CD4-positive, alpha-beta T cell treated with Interferon gamma for 1 hour (primary cell): ENCODE measurements around the gene PKNOX2.

Source experiments
- DNase-seq: peaks from one replicate; pipeline ENCODE4 v3.0.0-alpha.2; 2020

The PKNOX2 gene

GRCh38 chr11:125317416-125317815 is 152.9 kb downstream of the PKNOX2 start:
- no peak for DNase-seq

DNA sequence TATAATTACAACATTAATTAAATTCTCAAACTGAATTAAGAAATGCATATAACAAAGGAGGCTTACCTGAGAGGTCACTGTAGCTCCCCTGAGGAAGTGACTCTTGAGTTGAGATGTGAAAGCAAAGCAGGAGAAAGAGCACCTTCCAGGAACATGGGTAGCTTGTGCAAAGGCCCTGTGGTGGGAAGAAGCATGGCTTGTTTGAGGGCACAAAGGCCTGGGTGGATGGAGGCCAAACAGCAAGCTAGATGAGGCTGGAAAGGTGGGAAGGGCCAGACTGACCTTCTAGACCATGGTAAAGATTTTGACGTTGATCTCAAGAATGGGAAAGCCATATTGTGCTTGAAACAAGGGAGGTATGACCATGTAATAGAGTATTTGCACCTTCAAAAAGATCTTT is 155.1 kb downstream of the PKNOX2 start:
- no peak for DNase-seq

- no peak for DNase-seq
These were observed 156.0 kb downstream of the PKNOX2 start for GRCh38 chr11:125320347-125321076.

DNA sequence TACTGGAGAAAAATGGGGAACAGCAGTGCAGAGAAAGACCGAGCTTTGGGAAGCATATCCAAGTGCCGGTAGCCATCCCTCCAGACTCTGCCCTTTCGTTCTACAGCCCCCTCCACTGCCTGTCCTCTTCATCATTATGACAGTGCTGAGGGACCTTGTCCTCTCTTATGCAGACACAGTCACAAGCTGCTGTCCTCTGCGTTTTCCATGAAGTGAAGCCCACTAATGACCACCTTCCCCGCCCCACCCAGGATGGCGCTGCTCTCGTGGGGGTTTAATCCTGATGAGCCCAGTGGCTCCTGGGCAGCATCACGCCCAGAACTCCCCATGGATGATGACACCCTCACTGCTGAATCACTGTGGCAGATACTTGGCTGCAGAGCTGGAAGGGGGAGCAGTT is 157.7 kb downstream of the PKNOX2 start:
- DNase-seq: no peak

GRCh38 chr11:125325196-125325595 is 160.6 kb downstream of the PKNOX2 start:
- no peak for DNase-seq

- no peak for DNase-seq
These were observed 161.6 kb downstream of the PKNOX2 start for GRCh38 chr11:125326126-125326525.

DNA sequence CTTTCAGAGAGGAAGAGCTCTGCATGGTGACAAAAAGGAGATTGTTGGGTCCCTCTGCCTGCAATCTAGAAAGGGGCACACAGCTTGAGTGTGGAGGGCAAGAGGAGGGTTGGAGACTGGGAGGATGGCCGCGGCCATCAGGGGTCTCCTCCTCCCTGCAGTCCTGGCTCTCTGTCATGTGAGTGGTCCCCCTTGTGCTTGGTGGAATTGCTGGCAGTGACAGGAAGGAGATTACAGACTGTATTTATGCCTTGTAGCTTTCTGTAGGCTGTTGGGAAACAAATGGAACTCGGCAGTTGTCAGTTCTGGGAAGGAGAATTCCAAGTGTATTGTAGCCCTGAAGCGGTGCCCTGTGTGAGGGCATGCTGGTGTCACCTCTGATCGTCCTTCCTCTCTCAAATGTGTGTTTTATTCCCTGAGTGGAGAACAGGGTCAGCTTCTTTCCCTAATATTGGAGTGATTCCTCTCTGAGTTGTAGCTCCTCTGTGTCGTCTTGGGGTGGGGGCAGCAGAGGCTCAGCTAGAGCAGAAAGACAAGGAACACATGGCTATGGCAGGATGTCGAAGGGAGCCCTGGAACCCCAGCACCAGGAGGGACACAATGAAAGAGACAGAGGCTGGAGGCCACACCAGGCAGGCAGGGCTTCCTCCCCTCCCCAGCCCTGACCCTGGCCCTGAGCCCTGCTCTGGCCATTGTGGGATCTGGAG is 163.1 kb downstream of the PKNOX2 start:
- DNase-seq: no peak

DNA sequence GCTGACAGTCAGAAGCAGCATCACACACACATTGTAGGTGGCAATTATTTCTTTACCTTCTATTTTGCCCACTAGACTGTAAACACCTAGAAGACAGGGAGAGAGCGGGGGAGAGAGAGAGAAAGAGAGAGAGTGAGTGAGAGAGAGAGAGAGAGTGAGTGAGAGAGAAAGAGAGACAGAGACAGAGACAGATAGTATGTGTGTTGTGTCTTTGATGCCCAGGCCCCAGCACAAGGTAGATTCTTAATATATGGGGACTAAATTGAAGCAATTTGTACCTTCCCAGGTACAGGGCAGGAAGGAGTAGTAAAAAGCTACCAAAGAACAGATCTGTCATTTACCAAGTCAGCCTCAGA is 163.7 kb downstream of the PKNOX2 start:
- no peak for DNase-seq

- no peak for DNase-seq
These were observed 165.2 kb downstream of the PKNOX2 start for GRCh38 chr11:125329786-125330185.

DNA sequence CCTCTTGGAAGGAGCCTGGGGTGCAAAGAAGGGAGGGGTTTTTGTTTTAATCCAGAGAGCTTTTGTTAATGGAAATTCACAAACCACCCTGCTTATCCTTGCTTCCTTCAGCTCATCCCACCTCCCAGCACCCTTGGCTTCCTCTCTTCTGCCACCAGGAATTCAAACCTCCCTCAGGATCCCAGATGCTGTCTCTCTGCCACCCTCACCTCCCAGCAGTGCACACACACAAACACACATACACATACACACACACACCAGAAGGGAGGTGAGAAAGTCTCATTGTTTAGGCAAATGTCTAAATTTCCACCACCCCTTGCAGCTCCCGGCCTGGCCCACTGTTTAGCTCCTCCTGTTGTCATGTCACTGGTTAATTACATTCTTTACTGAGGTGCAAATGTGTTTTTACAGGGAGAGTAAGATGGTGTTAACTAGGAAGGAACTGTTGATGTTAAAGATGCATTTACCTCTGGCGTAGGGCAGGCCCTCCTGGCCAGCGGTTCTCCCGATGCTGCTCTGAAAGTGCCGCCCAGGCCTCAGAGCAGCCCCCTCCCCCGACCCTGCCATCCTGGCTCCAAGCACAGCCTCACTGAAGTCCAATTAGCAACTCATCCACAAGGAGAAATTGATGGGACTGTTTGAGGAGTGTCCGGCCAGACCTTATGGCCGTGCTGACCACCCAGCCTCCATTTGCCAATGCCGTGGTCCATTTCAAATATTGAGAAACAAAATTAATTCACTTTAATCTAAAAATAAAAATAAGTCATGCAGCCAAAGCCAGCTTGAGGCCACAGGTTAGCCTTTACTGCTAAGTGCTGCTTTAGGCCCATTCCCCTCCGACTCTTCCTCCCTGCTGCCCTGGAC is 166.1 kb downstream of the PKNOX2 start:
- no peak for DNase-seq

- no peak for DNase-seq
These were observed 166.9 kb downstream of the PKNOX2 start for GRCh38 chr11:125331357-125332035.

GRCh38 chr11:125332821-125333220 is 168.3 kb downstream of the PKNOX2 start:
- no peak for DNase-seq

DNA sequence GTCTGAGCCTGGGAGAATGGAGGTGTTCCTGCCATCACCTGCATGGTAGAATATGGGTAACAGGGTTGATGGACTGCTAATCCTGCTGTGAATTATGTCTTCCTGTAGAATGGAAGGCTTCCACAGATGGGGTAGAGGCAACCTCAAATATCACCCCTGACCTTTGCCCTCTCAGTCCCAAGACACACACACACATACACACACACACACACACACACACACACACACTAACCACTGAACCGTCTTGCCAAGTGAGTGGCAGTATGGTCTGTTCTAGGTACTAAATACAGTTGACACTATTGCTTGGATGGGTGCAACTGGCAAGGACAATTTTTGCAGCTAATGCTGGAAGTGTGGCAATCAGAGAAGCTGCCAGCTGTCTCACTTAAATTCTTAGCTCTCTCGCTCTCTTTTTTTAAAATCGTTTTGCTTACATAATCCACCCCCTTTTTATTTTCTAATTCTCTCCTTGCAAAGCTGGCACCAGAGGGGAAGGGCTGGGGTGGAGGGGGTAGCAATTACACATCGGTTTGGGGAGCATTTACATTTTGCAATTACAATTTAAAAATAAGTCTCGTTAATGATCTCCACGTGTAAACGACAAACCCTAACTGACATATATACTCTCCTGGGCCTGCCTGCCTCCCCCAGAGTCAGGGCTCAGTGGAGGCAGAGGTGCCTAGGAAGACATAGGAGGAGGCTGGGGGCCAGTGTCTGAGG is 169.0 kb downstream of the PKNOX2 start:
- DNase-seq: no peak

GRCh38 chr11:125335106-125335505 is 170.6 kb downstream of the PKNOX2 start:
- no peak for DNase-seq

DNA sequence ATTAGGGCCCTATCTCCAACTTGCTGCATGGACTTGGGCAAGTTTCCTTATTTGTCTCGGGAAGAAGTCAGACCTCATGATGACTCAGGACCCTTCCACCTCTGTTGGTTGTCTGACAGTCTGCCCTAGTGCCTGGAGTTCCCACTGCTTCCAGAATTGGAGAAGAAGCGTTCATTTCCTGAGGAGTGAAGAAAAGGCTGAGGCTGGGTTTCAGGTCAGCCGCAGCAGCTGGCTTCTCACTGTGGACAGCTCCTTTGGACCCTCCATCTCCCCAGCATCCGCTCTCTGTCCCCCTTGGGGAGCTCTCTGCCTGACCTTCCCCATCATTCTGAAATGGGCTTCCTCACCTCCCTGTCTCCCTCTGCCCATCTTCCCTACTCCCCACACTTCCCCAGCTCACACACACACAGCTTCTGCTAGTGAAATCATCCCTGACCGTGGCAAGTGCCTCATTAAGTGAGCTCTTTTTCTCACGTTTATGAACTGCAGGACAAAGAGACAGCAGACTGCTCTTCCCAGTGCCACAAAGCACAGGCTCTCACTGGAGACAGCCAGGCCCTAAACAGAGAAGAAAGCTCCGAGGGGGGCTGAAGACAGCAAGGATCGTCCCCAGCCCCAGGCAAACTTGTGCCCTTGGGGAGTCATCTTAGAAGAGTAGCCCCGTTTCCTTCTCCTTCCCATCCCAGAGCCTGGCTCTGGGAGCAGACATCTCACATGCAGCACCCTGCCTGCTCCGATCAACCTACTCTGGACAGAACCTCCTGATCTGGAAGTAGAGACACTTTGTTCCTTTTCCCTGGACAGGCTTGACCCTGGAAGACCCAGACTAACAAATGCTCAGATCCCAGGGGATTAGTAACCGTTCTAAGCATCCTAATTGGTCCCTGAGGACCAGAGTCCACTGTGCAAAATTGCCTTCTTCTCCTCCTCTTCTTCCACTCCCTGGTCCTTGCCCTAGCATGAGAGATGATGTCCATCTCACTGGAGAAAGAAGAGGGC is 173.6 kb downstream of the PKNOX2 start:
- DNase-seq: no peak

DNA sequence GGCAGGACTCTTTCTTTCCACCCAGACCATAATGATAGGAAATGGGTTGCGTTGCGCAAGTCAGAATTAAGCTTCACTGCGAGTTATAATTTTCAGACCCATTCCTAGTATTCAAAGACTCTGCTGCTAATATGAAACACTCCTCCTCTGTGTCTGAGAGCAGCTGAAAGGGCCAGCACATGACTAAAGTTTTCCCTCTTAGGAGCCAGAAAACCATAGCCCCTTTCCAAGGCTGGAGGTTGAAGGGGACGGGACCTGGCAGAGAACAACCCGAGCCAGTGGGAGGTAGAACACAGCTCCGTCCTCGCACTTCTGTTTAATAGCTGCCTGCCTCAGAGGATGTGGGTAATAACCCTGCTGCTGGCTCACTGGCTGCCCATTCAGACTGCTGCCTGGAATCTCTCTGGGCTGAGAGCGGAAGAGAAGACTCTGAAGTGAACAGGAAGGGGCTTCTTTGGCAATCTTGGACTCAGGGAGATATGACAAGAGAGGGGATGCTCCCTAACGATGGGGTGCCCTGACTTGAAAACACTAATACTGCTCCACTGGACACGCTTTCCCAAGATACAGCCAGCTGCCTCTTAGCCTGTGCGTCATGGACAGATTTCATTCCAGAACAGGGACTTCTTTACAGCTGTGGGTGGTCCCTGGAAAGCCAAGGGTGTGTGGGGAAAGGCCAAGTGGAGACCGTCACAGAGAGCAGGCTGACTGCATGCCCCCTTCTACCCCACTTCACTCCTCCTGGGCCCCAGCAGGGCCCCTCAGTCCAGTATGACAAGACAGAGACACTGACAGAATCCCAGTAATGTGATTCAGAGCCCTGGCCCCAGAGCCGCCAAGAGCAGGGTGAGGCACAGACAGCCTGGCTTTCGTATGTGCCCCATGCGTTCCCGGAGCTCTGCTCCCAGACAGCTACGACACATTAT is 174.6 kb downstream of the PKNOX2 start:
- DNase-seq: no peak

DNA sequence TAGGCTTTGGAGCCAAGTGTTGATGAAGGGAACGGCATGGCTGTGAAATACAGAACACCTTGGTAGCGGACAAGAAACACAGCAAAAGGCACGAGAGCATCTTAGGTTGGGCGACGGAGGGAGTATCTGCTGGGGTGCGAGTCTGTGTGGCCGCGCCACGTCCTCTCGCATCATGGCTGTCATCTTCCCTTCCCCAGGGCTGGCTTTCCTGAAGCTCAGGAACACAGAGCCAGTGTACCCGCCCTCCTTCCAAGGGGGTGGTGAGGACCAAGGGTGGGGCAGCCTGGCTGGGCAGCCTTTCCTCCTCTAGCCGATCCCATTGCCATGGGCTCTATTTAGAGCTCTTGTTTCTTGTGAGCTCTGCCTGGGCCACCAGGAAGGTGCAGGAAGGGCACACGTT is 177.1 kb downstream of the PKNOX2 start:
- DNase-seq: no peak

- no peak for DNase-seq
These were observed 177.9 kb downstream of the PKNOX2 start for GRCh38 chr11:125342281-125342930.

DNA sequence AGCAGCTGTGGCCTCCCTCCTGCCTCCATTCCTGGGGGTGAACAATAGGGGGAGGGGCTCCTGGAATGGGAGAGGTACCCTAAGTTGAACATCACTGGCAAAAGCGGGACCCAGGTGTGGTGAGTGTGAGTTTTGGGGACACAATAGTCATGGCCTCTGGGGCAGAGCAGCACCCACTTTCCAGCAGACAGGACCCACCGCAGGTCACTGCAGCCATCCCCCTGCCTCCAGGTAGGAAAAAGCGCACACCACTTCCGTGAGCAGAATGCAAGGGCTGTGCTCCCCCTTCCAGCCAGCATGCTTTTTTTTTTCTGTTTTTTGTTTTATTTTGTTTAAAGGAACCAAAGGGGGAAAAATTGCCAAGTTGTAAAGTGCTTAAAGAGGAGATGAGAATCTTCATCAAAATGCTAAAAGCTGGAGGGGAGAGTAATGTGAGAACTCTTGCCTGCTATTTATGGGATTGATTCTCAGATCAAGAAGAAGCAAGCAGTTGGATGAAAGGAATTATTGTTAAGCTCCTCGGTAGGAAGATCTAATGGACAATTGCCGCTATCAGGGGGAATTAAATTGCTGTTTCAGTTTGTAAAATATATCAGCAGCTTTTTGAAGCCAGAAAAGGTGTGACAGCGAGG is 178.7 kb downstream of the PKNOX2 start:
- DNase-seq: no peak
